ENCODE data around the gene MIOS. TPM values are rescaled to one million over a fixed set of nuclear protein-coding genes. Genes with fewer than 3 reads are reported as not detected.

The MIOS gene
- total and polyA plus RNA-seq, 5 experiments from 2014 or later, result 15.6 to 37.7 (median 23.5) TPM

- peaks cover 16 to 43% (median 36%) of the 10 kb centered on the region in 4 donors for H3K4me1 Mint-ChIP-seq
- no peaks in the 10 kb centered on the region for H3K27me3 Mint-ChIP-seq
- POLR2A ChIA-PET, result no interaction called here
- H3K9me3 Mint-ChIP-seq, result no peaks in the 10 kb centered on the region
- DNase-seq, result no peak
- no peak overlapping the region for H3K4me3 Mint-ChIP-seq
- peak overlapping the region in 9 of 10 donors; percentile 24 to 94 (median 89) for H3K27ac Mint-ChIP-seq
- H3K36me3 Mint-ChIP-seq, result peaks cover 0 to 27% (median 18%) of the 10 kb centered on the region in 3 donors
- ATAC-seq, result no peak
These were observed 3.9 kb downstream of the MIOS start for GRCh38 chr7:7570584-7570983.

GRCh38 chr7:7573701-7574100 lies 7.0 kb downstream of the MIOS start:
- Mint-ChIP-seq H3K4me3 (no peak overlapping the region), H3K9me3 (no peaks in the 10 kb centered on the region), H3K27ac (no peak overlapping the region), H3K4me1 (peaks cover 12 to 28% (median 24%) of the 10 kb centered on the region in 4 donors), H3K36me3 (peaks cover 0 to 30% (median 18%) of the 10 kb centered on the region in 3 donors), H3K27me3 (no peaks in the 10 kb centered on the region)
- DNase-seq (no peak), ATAC-seq (no peak)
- POLR2A ChIA-PET, result interaction anchor here (0.5 kb wide), 1 partner anchor 437 kb away, joined by 4 read pairs; no protein-coding TSS in a partner anchor

GRCh38 chr7:7576344-7576743 lies 9.7 kb downstream of the MIOS start:
- H3K9me3 Mint-ChIP-seq, result no peaks in the 10 kb centered on the region
- no peaks in the 10 kb centered on the region for H3K27me3 Mint-ChIP-seq
- H3K4me3 Mint-ChIP-seq, result no peak overlapping the region
- no peak overlapping the region for H3K27ac Mint-ChIP-seq
- DNase-seq (no peak), ATAC-seq (no peak)
- POLR2A ChIA-PET, result no interaction called here
- H3K36me3 Mint-ChIP-seq, result peaks cover 0 to 35% (median 21%) of the 10 kb centered on the region in 3 donors
- peaks cover 0 to 7% (median 1%) of the 10 kb centered on the region in 4 donors for H3K4me1 Mint-ChIP-seq

DNA sequence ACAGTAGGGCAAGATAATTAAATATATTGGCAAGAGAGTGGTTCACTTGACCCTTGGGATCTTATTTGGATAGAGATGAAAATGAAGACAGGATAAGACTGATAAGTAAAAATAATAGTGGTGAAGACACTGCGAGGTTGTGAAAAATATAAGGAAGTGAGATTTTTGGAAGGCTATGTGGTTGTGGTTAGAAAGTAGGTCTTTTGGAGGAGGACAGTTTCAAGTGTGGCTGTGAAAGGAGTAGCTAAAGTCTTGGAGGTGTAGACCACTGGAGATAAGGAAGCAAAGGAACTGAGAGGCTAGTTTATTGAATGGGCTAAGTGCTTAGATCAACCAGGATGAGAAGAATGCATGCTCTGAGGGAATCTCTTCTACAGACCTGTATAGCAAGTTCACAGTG lies 11.2 kb downstream of the MIOS start:
- Mint-ChIP-seq H3K9me3 (no peaks in the 10 kb centered on the region), H3K4me1 (peaks cover 0 to 7% (median 1%) of the 10 kb centered on the region in 4 donors), H3K27me3 (no peaks in the 10 kb centered on the region), H3K4me3 (no peak overlapping the region), H3K36me3 (peaks cover 0 to 37% (median 13%) of the 10 kb centered on the region in 3 donors), H3K27ac (peak overlapping the region in 1 of 10 donors; percentile 52)
- ATAC-seq (no peak), DNase-seq (no peak)
- POLR2A ChIA-PET, result no interaction called here

DNA sequence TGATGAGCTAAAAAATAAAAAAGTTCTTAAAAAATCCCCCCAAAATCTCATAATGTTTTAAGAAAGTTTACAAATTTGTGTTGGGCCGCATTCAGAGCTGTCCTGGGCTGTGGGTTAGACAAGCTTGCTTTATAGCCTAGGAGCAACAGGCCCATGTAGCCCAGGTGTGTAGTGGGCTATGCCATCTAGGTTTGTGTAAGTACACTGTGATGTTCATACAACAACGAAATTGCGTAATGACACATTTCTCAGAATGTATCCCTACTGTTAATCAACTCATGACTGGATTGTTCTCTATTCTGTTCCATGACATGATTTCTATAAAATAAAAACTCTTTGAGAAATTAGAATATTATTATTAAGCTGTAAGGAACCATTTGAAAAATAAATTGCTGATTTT lies 13.0 kb downstream of the MIOS start:
- peaks cover 0 to 24% (median 2%) of the 10 kb centered on the region in 3 donors for H3K36me3 Mint-ChIP-seq
- ATAC-seq (no peak), DNase-seq (no peak)
- no peaks in the 10 kb centered on the region for H3K27me3 Mint-ChIP-seq
- peak overlapping the region in 2 of 10 donors; percentile 15 to 51 for H3K27ac Mint-ChIP-seq
- peaks cover 0 to 4% (median 0%) of the 10 kb centered on the region in 4 donors for H3K4me1 Mint-ChIP-seq
- H3K9me3 Mint-ChIP-seq, result no peaks in the 10 kb centered on the region
- POLR2A ChIA-PET, result no interaction called here
- no peak overlapping the region for H3K4me3 Mint-ChIP-seq

GRCh38 chr7:7581531-7582179 lies 15.0 kb downstream of the MIOS start:
- Mint-ChIP-seq H3K36me3 (peaks cover 0 to 27% (median 2%) of the 10 kb centered on the region in 3 donors), H3K4me3 (no peak overlapping the region), H3K9me3 (no peaks in the 10 kb centered on the region), H3K27me3 (no peaks in the 10 kb centered on the region), H3K4me1 (peaks cover 0 to 2% (median 0%) of the 10 kb centered on the region in 4 donors), H3K27ac (no peak overlapping the region)
- POLR2A ChIA-PET, result no interaction called here
- ATAC-seq, result no peak
- DNase-seq, result no peak

- H3K27ac Mint-ChIP-seq, result no peak overlapping the region
- peaks cover 0 to 2% (median 0%) of the 10 kb centered on the region in 4 donors for H3K4me1 Mint-ChIP-seq
- no peak for DNase-seq
- POLR2A ChIA-PET, result interaction anchor here (0.6 kb wide), 1 partner anchor 12 kb away, joined by 3 read pairs; no protein-coding TSS in a partner anchor
- no peak for ATAC-seq
- H3K9me3 Mint-ChIP-seq, result no peaks in the 10 kb centered on the region
- peaks cover 0 to 29% (median 2%) of the 10 kb centered on the region in 3 donors for H3K36me3 Mint-ChIP-seq
- H3K4me3 Mint-ChIP-seq, result no peak overlapping the region
- H3K27me3 Mint-ChIP-seq, result no peaks in the 10 kb centered on the region
These were observed 15.9 kb downstream of the MIOS start for GRCh38 chr7:7582596-7582995.

DNA sequence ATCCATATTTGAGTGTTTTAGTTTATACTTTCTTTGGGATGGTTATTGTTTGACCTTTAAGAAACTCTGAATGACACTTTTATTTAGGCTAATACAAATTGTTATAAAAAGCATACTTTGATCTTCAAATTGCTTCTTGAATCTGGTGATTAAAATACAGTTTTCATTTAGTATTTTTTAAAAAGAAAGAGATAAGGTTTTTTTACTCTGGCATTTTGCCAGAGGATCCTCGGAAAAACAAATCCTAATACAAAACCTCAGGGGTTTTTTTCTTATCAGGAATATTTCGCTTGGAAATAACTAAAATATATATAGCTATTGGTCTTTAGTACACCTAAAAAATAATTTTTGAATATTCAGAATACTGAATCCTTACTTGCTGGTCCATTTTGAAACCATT lies 17.0 kb downstream of the MIOS start:
- ATAC-seq, result no peak
- H3K9me3 Mint-ChIP-seq, result no peaks in the 10 kb centered on the region

GRCh38 chr7:7584653-7585052 lies 18.0 kb downstream of the MIOS start:
- POLR2A ChIA-PET, result no interaction called here

More for the DNA sequence above, 17.0 kb downstream of the MIOS start:
- Mint-ChIP-seq H3K27me3 (no peaks in the 10 kb centered on the region), H3K36me3 (peaks cover 0 to 30% (median 2%) of the 10 kb centered on the region in 3 donors), H3K4me3 (no peak overlapping the region), H3K27ac (no peak overlapping the region), H3K4me1 (peaks cover 0 to 2% (median 0%) of the 10 kb centered on the region in 4 donors)
- no peak for DNase-seq
- POLR2A ChIA-PET, result no interaction called here

GRCh38 chr7:7585241-7585928 lies 18.7 kb downstream of the MIOS start:
- Mint-ChIP-seq H3K27ac (no peak overlapping the region), H3K36me3 (peaks cover 0 to 32% (median 7%) of the 10 kb centered on the region in 3 donors), H3K27me3 (no peaks in the 10 kb centered on the region), H3K4me1 (peaks cover 3 to 7% (median 4%) of the 10 kb centered on the region in 4 donors), H3K9me3 (no peaks in the 10 kb centered on the region), H3K4me3 (no peak overlapping the region)
- DNase-seq, result no peak
- POLR2A ChIA-PET, result interaction anchor here (0.6 kb wide), 1 partner anchor 9 kb away, joined by 5 read pairs; no protein-coding TSS in a partner anchor
- ATAC-seq, result no peak

More at GRCh38 chr7:7584653-7585052, 18.0 kb downstream of the MIOS start:
- Mint-ChIP-seq H3K4me1 (peaks cover 0 to 1% (median under 1%) of the 10 kb centered on the region in 4 donors), H3K9me3 (no peaks in the 10 kb centered on the region), H3K36me3 (peaks cover 0 to 32% (median 3%) of the 10 kb centered on the region in 3 donors), H3K27ac (no peak overlapping the region), H3K4me3 (no peak overlapping the region), H3K27me3 (no peaks in the 10 kb centered on the region)
- ATAC-seq (no peak), DNase-seq (no peak)

- POLR2A ChIA-PET, result no interaction called here
- no peak overlapping the region for H3K27ac Mint-ChIP-seq
- peaks cover 6 to 69% (median 23%) of the 10 kb centered on the region in 3 donors for H3K36me3 Mint-ChIP-seq
- no peak overlapping the region for H3K4me3 Mint-ChIP-seq
- peaks cover 0 to 3% (median 1%) of the 10 kb centered on the region in 4 donors for H3K4me1 Mint-ChIP-seq
- DNase-seq (peak in 3 of 10 donors; percentile 29 to 35 (median 31)), ATAC-seq (no peak)
- H3K27me3 Mint-ChIP-seq, result no peaks in the 10 kb centered on the region
- peaks cover 0 to 2% (median 0%) of the 10 kb centered on the region in 9 donors for H3K9me3 Mint-ChIP-seq
These were observed 28.8 kb downstream of the MIOS start for GRCh38 chr7:7595451-7595850.

DNA sequence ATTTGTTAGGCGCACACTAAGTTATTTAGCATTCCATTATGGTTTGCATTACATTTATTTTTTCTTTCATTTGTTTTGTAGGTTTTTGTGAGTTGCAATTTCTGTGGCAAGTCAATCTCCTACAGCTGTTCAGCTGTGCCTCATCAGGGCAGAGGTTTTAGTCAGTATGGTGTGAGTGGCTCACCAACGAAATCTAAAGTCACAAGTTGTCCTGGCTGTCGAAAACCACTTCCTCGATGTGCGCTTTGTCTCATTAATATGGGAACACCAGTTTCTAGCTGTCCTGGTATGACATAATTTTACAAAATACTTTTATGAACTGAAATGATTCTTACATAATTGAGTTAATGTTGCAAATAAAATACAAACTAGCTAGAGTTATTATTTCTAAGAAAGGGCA lies 29.5 kb downstream of the MIOS start:
- no peak overlapping the region for H3K27ac Mint-ChIP-seq
- H3K36me3 Mint-ChIP-seq, result peaks cover 6 to 65% (median 23%) of the 10 kb centered on the region in 3 donors
- DNase-seq (no peak), ATAC-seq (no peak)
- POLR2A ChIA-PET, result no interaction called here
- peaks cover 0 to 2% (median 0%) of the 10 kb centered on the region in 9 donors for H3K9me3 Mint-ChIP-seq
- H3K27me3 Mint-ChIP-seq, result no peaks in the 10 kb centered on the region
- H3K4me1 Mint-ChIP-seq, result peaks cover 0 to 3% (median under 1%) of the 10 kb centered on the region in 4 donors
- peak overlapping the region in 1 of 10 donors; percentile 7 for H3K4me3 Mint-ChIP-seq

GRCh38 chr7:7607010-7607409 lies 40.3 kb downstream of the MIOS start:
- peak overlapping the region in 1 of 10 donors; percentile 6 for H3K27ac Mint-ChIP-seq
- peaks cover 0 to 29% (median 5%) of the 10 kb centered on the region in 3 donors for H3K36me3 Mint-ChIP-seq
- H3K27me3 Mint-ChIP-seq, result no peaks in the 10 kb centered on the region
- H3K4me3 Mint-ChIP-seq, result no peak overlapping the region
- no peaks in the 10 kb centered on the region for H3K4me1 Mint-ChIP-seq
- DNase-seq (no peak), ATAC-seq (no peak)
- POLR2A ChIA-PET, result no interaction called here
- no peaks in the 10 kb centered on the region for H3K9me3 Mint-ChIP-seq

Data from naive thymus-derived CD8-positive, alpha-beta T cell (primary cell).